SK-N-SH (cell line): ENCODE measurements around the gene MRPL1. TPM values are rescaled to one million over a fixed set of nuclear protein-coding genes. Genes with fewer than 3 reads are reported as not detected.

Experiments used
- CTCF ChIA-PET: fragments of 300-600, 350-600 bp; formaldehyde crosslinking; extraction: SDS; loops from one replicate; lab custom pipeline; 2021; lab: Yijun Ruan, JAX
- POLR2A ChIA-PET: fragments of 350-600 bp; sonication (Branson Sonifier 250); formaldehyde crosslinking; extraction: SDS; loops from one replicate; lab custom pipeline; 2020; ENCODE audit warnings: antibody characterized with exemption, inconsistent platforms; lab: Yijun Ruan, JAX
- DNase-seq: peaks from one replicate; pipeline ENCODE4 v3.0.0; 2012
- H2AFZ ChIP-seq: fragments of 200-600 bp; sonication (generic); 2 replicates; pipeline ENCODE4 v1.8.1; 2016; ENCODE audit warnings: antibody characterized with exemption, mild to moderate bottlenecking, low read depth
- H3F3A ChIP-seq: fragments of 200-600 bp; sonication (generic); replicated peaks from 2 replicates; pipeline ENCODE3; 2016; ENCODE audit warnings: antibody characterized with exemption, mild to moderate bottlenecking; ENCODE audit not compliant: insufficient read depth
- H3K27ac ChIP-seq, 2 experiments: fragments of 200-500 bp in 1 of 2; fragments of 200-600 bp in 1 of 2; sonication (Bioruptor generic) in 1 of 2; sonication (generic), shearing (Covaris generic) in 1 of 2; 2 replicates each; pipeline versions ENCODE4 v1.5.1 to v1.6.1; 2014 to 2016; ENCODE audit warnings: low read depth in 2 of 2, inconsistent platforms in 1 of 2, low read length in 1 of 2, mild to moderate bottlenecking in 1 of 2, mixed read lengths in 1 of 2
- H3K27me3 ChIP-seq: fragments of 200-600 bp; sonication (generic), shearing (Covaris generic); 2 replicates; pipeline ENCODE4 v1.6.1; 2016; ENCODE audit warnings: mixed run types; ENCODE audit not compliant: insufficient read depth
- H3K36me3 ChIP-seq, 2 experiments: fragments of 200-500 bp in 1 of 2; fragments of 200-600 bp in 1 of 2; sonication (Bioruptor generic) in 1 of 2; sonication (generic) in 1 of 2; replicated peaks in 1 of 2; 2 replicates each; pipeline versions ENCODE3 to v1.5.1; 2014 to 2016; ENCODE audit warnings: low read length in 1 of 2, mild to moderate bottlenecking in 1 of 2; ENCODE audit not compliant: insufficient read depth in 2 of 2, control insufficient read depth in 1 of 2
- H3K4me1 ChIP-seq, 2 experiments: fragments of 200-500 bp in 1 of 2; fragments of 200-600 bp in 1 of 2; sonication (Bioruptor generic) in 1 of 2; sonication (generic), shearing (Covaris generic) in 1 of 2; 2 replicates each; pipeline versions ENCODE4 v1.5.1 to v1.6.1; 2014 to 2016; ENCODE audit warnings: low read depth in 1 of 2, low read length in 1 of 2, mixed run types in 1 of 2; ENCODE audit not compliant: insufficient read depth in 2 of 2, control insufficient read depth in 1 of 2
- H3K4me2 ChIP-seq: fragments of 200-600 bp; sonication (generic), shearing (Covaris generic); 2 replicates; pipeline ENCODE4 v1.6.1; 2017; ENCODE audit warnings: mixed run types
- H3K4me3 ChIP-seq, 2 experiments: fragments of 200-500 bp in 1 of 2; fragments of 200-600 bp in 1 of 2; sonication (Bioruptor generic) in 1 of 2; sonication (generic), shearing (Covaris generic) in 1 of 2; 2 replicates each; pipeline versions ENCODE4 v1.5.1 to v1.8.1; 2014 to 2016; ENCODE audit warnings: low read depth in 2 of 2, inconsistent platforms in 1 of 2, low read length in 1 of 2, mild to moderate bottlenecking in 1 of 2, mixed read lengths in 1 of 2, moderate library complexity in 1 of 2
- H3K79me2 ChIP-seq: fragments of 200-600 bp; sonication (generic); 2 replicates; pipeline ENCODE4 v1.8.1; 2017; ENCODE audit warnings: mild to moderate bottlenecking; ENCODE audit not compliant: insufficient read depth
- H3K9ac ChIP-seq: fragments of 200-600 bp; sonication (generic); 2 replicates; pipeline ENCODE4 v1.6.1; 2017; ENCODE audit warnings: mixed run types
- H3K9me2 ChIP-seq: fragments of 200-600 bp; sonication (generic); 2 replicates; pipeline ENCODE4 v1.6.1; 2017; ENCODE audit warnings: mixed run types
- H3K9me3 ChIP-seq: fragments of 200-600 bp; sonication (generic); 2 replicates; pipeline ENCODE4 v1.6.1; 2017; ENCODE audit warnings: mixed run types, mild to moderate bottlenecking, moderate library complexity
- H4K20me1 ChIP-seq: fragments of 200-600 bp; sonication (generic); 2 replicates; pipeline ENCODE4 v1.6.1; 2017; ENCODE audit warnings: mild to moderate bottlenecking, mixed run types; ENCODE audit not compliant: insufficient read depth
- CHD2 ChIP-seq: fragments of 150-350 bp; IDR thresholded peaks from 2 replicates; pipeline ENCODE4 v1.6.1; 2018; ENCODE audit warnings: low read length; ENCODE audit not compliant: partially characterized antibody
- FOXM1 ChIP-seq: IDR thresholded peaks from 2 replicates; pipeline ENCODE4 v1.4.0; 2012; ENCODE audit warnings: low read depth, mild to moderate bottlenecking
- JUND ChIP-seq: IDR thresholded peaks from 2 replicates; pipeline ENCODE4 v1.4.0; 2012
- NFIC ChIP-seq: IDR thresholded peaks from 2 replicates; pipeline ENCODE4 v1.4.0; 2012; ENCODE audit warnings: borderline replicate concordance
- NRF1 ChIP-seq: IDR thresholded peaks from 2 replicates; pipeline ENCODE4 v1.6.1; 2012; ENCODE audit warnings: low read depth, mild to moderate bottlenecking, low read length
- RAD21 ChIP-seq: IDR thresholded peaks from 2 replicates; pipeline ENCODE4 v1.6.1; 2012; ENCODE audit warnings: mild to moderate bottlenecking, low read length
- REST ChIP-seq: IDR thresholded peaks from 2 replicates; pipeline ENCODE4 v1.6.1; 2012; ENCODE audit warnings: mild to moderate bottlenecking, low read depth, low read length, moderate library complexity
- RXRA ChIP-seq: IDR thresholded peaks from 2 replicates; pipeline ENCODE4 v1.4.0; 2012; ENCODE audit warnings: low read depth, mild to moderate bottlenecking, borderline replicate concordance
- TEAD4 ChIP-seq: IDR thresholded peaks from 2 replicates; pipeline ENCODE4 v1.4.0; 2012; ENCODE audit warnings: mild to moderate bottlenecking, borderline replicate concordance; ENCODE audit not compliant: insufficient read depth
- WGBS: methylation state at CpG from one replicate; pipeline ENCODE4 v1.1.6; 2017; ENCODE audit warnings: low lambda C conversion rate; 5-methylcytosine and 5-hydroxymethylcytosine counted together
- polyA plus RNA-seq, 3 experiments: library from polyadenylated mRNA; depleted of rRNA; stranded (reverse); fragments of >200 nt; gene quantifications; 2 replicates each; pipeline ENCODE4 v1.2.3, GENCODE V29; 2012
- TF ChIP-seq, protein P1 (sequence below): IDR thresholded peaks from 2 replicates; pipeline ENCODE4 v1.4.0; 2012; ENCODE audit warnings: low read depth, borderline replicate concordance

MRPL1 gene
- polyA plus RNA-seq, 1 of the 3 experiments (the other 2 are of a cell fraction): 11.0 TPM

DNA sequence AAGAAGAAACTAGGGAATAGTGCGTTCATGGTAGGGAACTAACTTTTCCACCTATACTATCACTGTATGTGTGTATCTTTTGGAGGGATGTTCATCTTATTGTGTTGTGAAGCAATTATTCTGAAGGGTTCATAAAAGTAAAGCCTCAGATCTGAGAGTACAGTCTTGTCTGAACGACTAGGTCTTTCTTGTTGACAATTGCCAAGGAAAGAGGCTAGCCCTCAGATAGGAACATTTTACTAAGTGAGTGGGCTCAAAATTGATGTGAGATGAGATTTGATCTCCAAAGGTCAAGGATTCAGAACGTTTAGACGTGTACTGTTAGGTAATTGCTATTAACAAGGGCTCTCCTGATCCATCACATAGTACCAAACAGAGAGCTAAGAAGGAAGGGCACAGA lies 28.2 kb upstream of the MRPL1 start (continued):
- TF ChIP-seq TEAD4: no peak
- TF ChIP-seq RXRA: no peak
- no peak for TF ChIP-seq NFIC
- no peak for TF ChIP-seq NRF1

DNA sequence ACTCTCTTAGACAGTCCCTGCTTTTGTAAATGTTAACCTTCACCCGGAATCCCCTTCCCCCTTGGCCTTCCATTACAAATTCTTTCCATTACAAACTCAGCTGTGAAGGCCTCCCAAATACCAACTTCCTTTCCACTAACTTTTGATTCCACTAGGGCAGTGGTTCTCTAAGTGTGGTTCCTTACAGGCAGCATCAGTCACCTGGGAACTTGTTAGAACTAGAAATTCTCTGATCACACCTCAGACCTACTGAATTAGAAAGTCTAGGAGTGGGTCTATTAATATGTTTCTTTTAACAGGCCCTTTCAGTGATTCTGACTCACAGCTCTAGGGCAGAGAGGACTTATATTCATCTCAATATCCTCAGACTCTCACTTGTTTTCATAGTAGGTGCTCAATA lies 19.0 kb upstream of the MRPL1 start:
- Histone ChIP-seq H3K36me3 (no peaks in the 10 kb centered on the region), H4K20me1 (no peaks in the 10 kb centered on the region), H3K27ac (no peak overlapping the region), H3K4me3 (no peak overlapping the region), H3K4me2 (no peak overlapping the region), H3K4me1 (no peaks in the 10 kb centered on the region), H3K9me3 (no peaks in the 10 kb centered on the region), H3K79me2 (no peaks in the 10 kb centered on the region), H3K9me2 (no peaks in the 10 kb centered on the region), H3K27me3 (no peaks in the 10 kb centered on the region), H3F3A (no peaks in the 10 kb centered on the region), H2AFZ (no peak overlapping the region), H3K9ac (no peak overlapping the region)
- ChIA-PET CTCF (interaction anchor here (1.0 kb wide), 1 partner anchor 216 kb away, joined by 4 read pairs; no protein-coding TSS in a partner anchor), POLR2A (no interaction called here)
- no peak for TF ChIP-seq JUND
- no peak for TF ChIP-seq FOXM1
- no peak for TF ChIP-seq NFIC
- no peak for TF ChIP-seq REST
- TF ChIP-seq, protein P1, sequence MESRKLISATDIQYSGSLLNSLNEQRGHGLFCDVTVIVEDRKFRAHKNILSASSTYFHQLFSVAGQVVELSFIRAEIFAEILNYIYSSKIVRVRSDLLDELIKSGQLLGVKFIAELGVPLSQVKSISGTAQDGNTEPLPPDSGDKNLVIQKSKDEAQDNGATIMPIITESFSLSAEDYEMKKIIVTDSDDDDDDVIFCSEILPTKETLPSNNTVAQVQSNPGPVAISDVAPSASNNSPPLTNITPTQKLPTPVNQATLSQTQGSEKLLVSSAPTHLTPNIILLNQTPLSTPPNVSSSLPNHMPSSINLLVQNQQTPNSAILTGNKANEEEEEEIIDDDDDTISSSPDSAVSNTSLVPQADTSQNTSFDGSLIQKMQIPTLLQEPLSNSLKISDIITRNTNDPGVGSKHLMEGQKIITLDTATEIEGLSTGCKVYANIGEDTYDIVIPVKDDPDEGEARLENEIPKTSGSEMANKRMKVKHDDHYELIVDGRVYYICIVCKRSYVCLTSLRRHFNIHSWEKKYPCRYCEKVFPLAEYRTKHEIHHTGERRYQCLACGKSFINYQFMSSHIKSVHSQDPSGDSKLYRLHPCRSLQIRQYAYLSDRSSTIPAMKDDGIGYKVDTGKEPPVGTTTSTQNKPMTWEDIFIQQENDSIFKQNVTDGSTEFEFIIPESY: no peak
- whole genome bisulfite sequencing: 88% methylated on average over 1 of the region's 1 CpG
- no peak for DNase-seq

GRCh38 chr4:77844363-77844762 lies 18.3 kb upstream of the MRPL1 start:
- H4K20me1 ChIP-seq: no peaks in the 10 kb centered on the region
- CTCF ChIA-PET: interaction anchor here (1.0 kb wide), 1 partner anchor 217 kb away, joined by 4 read pairs; no protein-coding TSS in a partner anchor
- H3F3A ChIP-seq: no peaks in the 10 kb centered on the region
- no peaks in the 10 kb centered on the region for H3K9me2 ChIP-seq
- no peak overlapping the region for H3K4me2 ChIP-seq
- POLR2A ChIA-PET: no interaction called here
- H3K79me2 ChIP-seq: no peaks in the 10 kb centered on the region
- no peaks in the 10 kb centered on the region for H3K27me3 ChIP-seq
- H2AFZ ChIP-seq: no peak overlapping the region
- no peak overlapping the region for H3K4me3 ChIP-seq
- DNase-seq: no peak
- H3K27ac ChIP-seq: no peak overlapping the region
- no peak overlapping the region for H3K9ac ChIP-seq
- no peaks in the 10 kb centered on the region for H3K36me3 ChIP-seq
- no peaks in the 10 kb centered on the region for H3K4me1 ChIP-seq
- no peaks in the 10 kb centered on the region for H3K9me3 ChIP-seq
- TF ChIP-seq RAD21 (no peak), CHD2 (no peak), REST (no peak), RXRA (no peak)
- TF ChIP-seq, all 33 proteins: peak for 0
- 95% methylated on average over 1 of the region's 1 CpG for WGBS
